GM12878 (cell line): ENCODE results near the gene ERC1. TPM values are rescaled to one million over a fixed set of nuclear protein-coding genes. Genes with fewer than 3 reads are reported as not detected.
A peak's percentile ranks its signal among the peaks of the same experiment; 100 is the strongest.

Source experiments
- ATAC-seq: fragments of 200-7000 bp; cut with Tn5 transposase; 3 replicates; pipeline ENCODE4 v1.9.1; 2020; ENCODE audit warnings: mild to moderate bottlenecking, moderate library complexity
- BruUV-seq: library from RNA; stranded (reverse); fragments of 400-500 nt; replicated peaks from 2 replicates; lab custom pipeline; 2021; lab: Mats Ljungman, UMichigan
- CTCF ChIA-PET: fragments of 300-600 bp; sonication (Branson Sonifier 250); formaldehyde crosslinking; extraction: SDS; loops from one replicate; lab custom pipeline; 2021; ENCODE audit warnings: inconsistent platforms; lab: Yijun Ruan, JAX
- POLR2A ChIA-PET: fragments of 350-600 bp; formaldehyde crosslinking; extraction: SDS; loops from one replicate; lab custom pipeline; 2021; ENCODE audit warnings: inconsistent platforms; lab: Charles Lee
- RAD21 ChIA-PET: fragments of 300-600 bp; sonication (Branson Sonifier 250); formaldehyde crosslinking; loops from one replicate; lab custom pipeline; 2023; ENCODE audit warnings: antibody characterized with exemption; ENCODE audit not compliant: unreplicated experiment; lab: Charles Lee
- SMC1A ChIA-PET: fragments of 300-600 bp; sonication (Branson Sonifier 250); formaldehyde crosslinking; loops from one replicate; lab custom pipeline; 2023; ENCODE audit not compliant: unreplicated experiment, uncharacterized antibody; lab: Charles Lee
- DNase-seq: peaks from one replicate; pipeline ENCODE4 v3.0.0-alpha.2; 2011; ENCODE audit warnings: low read depth, low spot score
- FAIRE-seq: peaks from 3 replicates; lab custom pipeline; 2011; peaks lifted over from hg19 to GRCh38; lab: Jason Lieb, UNC
- H2AFZ ChIP-seq: 2 replicates; pipeline ENCODE4 v1.6.0; 2011; ENCODE audit warnings: low read depth, low read length, control low read depth; ENCODE audit not compliant: control insufficient read depth
- H3K27ac ChIP-seq: 2 replicates; pipeline ENCODE4 v1.5.1; 2011; ENCODE audit warnings: control low read depth; ENCODE audit not compliant: control insufficient read depth, insufficient read depth
- H3K27me3 ChIP-seq, 2 experiments: replicated peaks in 1 of 2; 2 replicates each; pipeline versions ENCODE4 v1.6.0 to v1.6.1; 2011; ENCODE audit warnings: low read length in 1 of 2; ENCODE audit not compliant: control insufficient read depth in 2 of 2, insufficient read depth in 2 of 2
- H3K36me3 ChIP-seq, 2 experiments: 2 replicates each; pipeline ENCODE4 v1.5.1; 2011; ENCODE audit warnings: low read length in 1 of 2; ENCODE audit not compliant: control insufficient read depth in 2 of 2, insufficient read depth in 2 of 2
- H3K4me1 ChIP-seq: 2 replicates; pipeline ENCODE4 v1.6.1; 2011; ENCODE audit warnings: mild to moderate bottlenecking, low read length, moderate library complexity, mixed read lengths; ENCODE audit not compliant: control insufficient read depth, insufficient read depth
- H3K4me2 ChIP-seq: 2 replicates; pipeline ENCODE4 v1.6.0; 2011; ENCODE audit warnings: control low read depth; ENCODE audit not compliant: control insufficient read depth, insufficient read depth
- H3K4me3 ChIP-seq: fragments of 200-600 bp; sonication (generic); 2 replicates; pipeline ENCODE4 v1.5.1; 2016
- H3K79me2 ChIP-seq: 2 replicates; pipeline ENCODE4 v1.6.0; 2011; ENCODE audit warnings: low read length; ENCODE audit not compliant: control insufficient read depth, insufficient read depth
- H3K9ac ChIP-seq: 2 replicates; pipeline ENCODE4 v1.8.0; 2011; ENCODE audit warnings: low read length, control low read depth, mixed read lengths; ENCODE audit not compliant: control insufficient read depth, insufficient read depth
- H3K9me3 ChIP-seq: replicated peaks from 3 replicates; pipeline ENCODE4 v1.5.1; 2011; ENCODE audit warnings: mild to moderate bottlenecking, low read length; ENCODE audit not compliant: control insufficient read depth, insufficient read depth
- H4K20me1 ChIP-seq: 2 replicates; pipeline ENCODE4 v1.6.0; 2011; ENCODE audit not compliant: control insufficient read depth, insufficient read depth
- CTCF ChIP-seq, 3 experiments: IDR thresholded peaks in 2 of 3; conservative IDR thresholded peaks in 1 of 3; 2 replicates each; pipeline ENCODE4 v1.5.1; 2011; ENCODE audit warnings: low read depth in 3 of 3, low read length in 3 of 3, mild to moderate bottlenecking in 3 of 3, control low read depth in 2 of 3, moderate library complexity in 2 of 3, inconsistent platforms in 1 of 3, mixed read lengths in 1 of 3; ENCODE audit not compliant: control insufficient read depth in 2 of 3, insufficient read depth in 1 of 3; ENCODE audit errors: extremely low read depth in 1 of 3
- HCFC1 ChIP-seq: fragments of 150-350 bp; IDR thresholded peaks from 2 replicates; pipeline ENCODE4 v1.6.1; 2014; ENCODE audit warnings: low read length
- HDGF ChIP-seq: fragments of 450-650 bp; IDR thresholded peaks from 2 replicates; pipeline ENCODE4 v1.6.1; 2016; ENCODE audit warnings: antibody characterized with exemption
- HSF1 ChIP-seq: fragments of 150-350 bp; IDR thresholded peaks from 2 replicates; pipeline ENCODE4 v1.6.1; 2014; ENCODE audit warnings: mild to moderate bottlenecking, low read depth, low read length
- IKZF2 ChIP-seq, 2 experiments: fragments of 450-650 bp; IDR thresholded peaks; 2 replicates each; pipeline ENCODE4 v1.6.1; 2017; ENCODE audit warnings: mild to moderate bottlenecking in 2 of 2, moderate library complexity in 2 of 2
- KLF5 ChIP-seq: fragments of 450-650 bp; IDR thresholded peaks from 2 replicates; pipeline ENCODE4 v1.6.1; 2014; ENCODE audit warnings: mild to moderate bottlenecking; ENCODE audit not compliant: partially characterized antibody
- MTA2 ChIP-seq: fragments of 450-650 bp; IDR thresholded peaks from 2 replicates; pipeline ENCODE4 v1.6.1; 2016; ENCODE audit warnings: low read depth, mild to moderate bottlenecking, moderate library complexity
- PML ChIP-seq: IDR thresholded peaks from 2 replicates; pipeline ENCODE4 v1.6.1; 2012; ENCODE audit warnings: low read length, inconsistent platforms
- POU2F2 ChIP-seq: IDR thresholded peaks from 3 replicates; pipeline ENCODE4 v1.6.1; 2011; ENCODE audit warnings: low read depth, mild to moderate bottlenecking, low read length, borderline replicate concordance
- RB1 ChIP-seq: fragments of 450-650 bp; formaldehyde crosslinking; IDR thresholded peaks from 2 replicates; pipeline ENCODE4 v1.6.1; 2017; ENCODE audit warnings: mild to moderate bottlenecking, borderline replicate concordance
- SMAD5 ChIP-seq: IDR thresholded peaks from 2 replicates; pipeline ENCODE4 v1.6.1; 2016; ENCODE audit warnings: antibody characterized with exemption, low read depth
- SREBF1 ChIP-seq: IDR thresholded peaks from 2 replicates; pipeline ENCODE4 v1.6.1; 2012; ENCODE audit warnings: mild to moderate bottlenecking, low read length
- TARDBP ChIP-seq: IDR thresholded peaks from 2 replicates; pipeline ENCODE4 v1.6.1; 2016; ENCODE audit warnings: borderline replicate concordance
- ZBTB33 ChIP-seq: fragments of 450-650 bp; IDR thresholded peaks from 2 replicates; pipeline ENCODE4 v1.6.1; 2017; ENCODE audit warnings: mild to moderate bottlenecking
- ZNF207 ChIP-seq: fragments of 450-650 bp; IDR thresholded peaks from 2 replicates; pipeline ENCODE4 v1.6.1; 2014; ENCODE audit warnings: antibody characterized with exemption, mild to moderate bottlenecking, borderline replicate concordance
- WGBS: methylation state at CpG from one replicate; pipeline ENCODE4 v1.1.6; 2016; ENCODE audit warnings: low lambda C conversion rate; ENCODE audit not compliant: insufficient replicate concordance, insufficient coverage; ENCODE audit errors: missing lambda C conversion rate; 5-methylcytosine and 5-hydroxymethylcytosine counted together
- in situ Hi-C: fragments of 300-500 bp; cut with MboI; formaldehyde crosslinking; loops from 9 replicates; pipeline ENCODE4 v1.14.3; 2018; ENCODE audit warnings: mixed read lengths
- intact Hi-C: fragments of 100-400 bp; cut with micrococcal nuclease; formaldehyde crosslinking; loops from one replicate; pipeline ENCODE4 v1.14.2; 2022; ENCODE audit not compliant: unreplicated experiment
- polyA plus RNA-seq, 11 experiments: library from polyadenylated mRNA; depleted of rRNA in 4 of 11; unstranded in 6 of 11; stranded (reverse) in 5 of 11; fragments of >200 nt; fragmentation: Nextera tagmentation in 4 of 11; fragmentation: Illumina TruSeq in 1 of 11; extraction: Ambion mirVana in 4 of 11; extraction: Trizol in 1 of 11; gene quantifications; 1 replicate in 1 of 11; 2 replicates in 10 of 11; pipeline versions ENCODE4 v1.2.1 to v1.2.3, GENCODE V29; 2011 to 2016; ENCODE audit warnings: inconsistent platforms in 2 of 11, missing spikeins in 2 of 11, low read depth in 1 of 11
- total RNA-seq, 4 experiments: library from RNA; depleted of rRNA in 3 of 4; stranded (reverse); fragments of >200 nt in 3 of 4; fragmentation: Illumina TruSeq in 1 of 4; extraction: Trizol in 1 of 4; gene quantifications; 2 replicates each; pipeline versions ENCODE4 v1.2.1 to v1.2.3, GENCODE V29; 2013 to 2021
- TF ChIP-seq, protein P1 (sequence below): fragments of 450-650 bp; IDR thresholded peaks from 2 replicates; pipeline ENCODE4 v1.6.1; 2018; ENCODE audit warnings: mild to moderate bottlenecking, low read depth, moderate library complexity; ENCODE audit not compliant: partially characterized antibody

The ERC1 gene
- total and polyA plus RNA-seq, 10 of the 15 experiments (the other 5 are each of a cell fraction or from before 2014, with no cell fraction given): 0.75 to 8.0 (median 5.0) TPM

GRCh38 chr12:1117970-1118563, 127.0 kb downstream of the ERC1 start:
- intact Hi-C loops (loop anchor here (1.0 to 5.0 kb wide), 4 partner anchors 161 to 465 kb away; no protein-coding TSS in a partner anchor), in situ Hi-C loops (loop anchor here (5.0 kb wide), 1 partner anchor 469 kb away; no protein-coding TSS in a partner anchor)
- no peak overlapping the region for H3K27ac ChIP-seq
- 19% methylated on average over 5 of the region's 5 CpGs for WGBS
- ChIA-PET POLR2A (interaction anchor here (0.5 to 2.6 kb wide), 14 partner anchors 48 to 485 kb away, joined by 3 to 12 read pairs (median 4); no protein-coding TSS in a partner anchor), SMC1A (interaction anchor here (0.6 to 5.8 kb wide), 117 partner anchors 8 to 822 kb away, joined by 3 to 276 read pairs (median 5); no protein-coding TSS in a partner anchor), CTCF (interaction anchor here (0.6 to 6.4 kb wide), 139 partner anchors 8 to 822 kb away, joined by 3 to 287 read pairs (median 5); partner anchors contain the start of genes ERC1, RAD52 and WNT5B), RAD21 (interaction anchor here (0.6 to 4.0 kb wide), 102 partner anchors 10 to 822 kb away, joined by 3 to 237 read pairs (median 5); partner anchors contain the start of genes RAD52 and WNT5B)
- peak; percentile 83 for FAIRE-seq
- H3K36me3 ChIP-seq: no peaks in the 10 kb centered on the region
- no peak for DNase-seq
- no peaks in the 10 kb centered on the region for H3K9me3 ChIP-seq
- no peak overlapping the region for H3K4me2 ChIP-seq
- no peaks in the 10 kb centered on the region for H4K20me1 ChIP-seq
- no peak overlapping the region for H3K9ac ChIP-seq
- H2AFZ ChIP-seq: no peak overlapping the region
- no peak overlapping the region for H3K4me3 ChIP-seq
- H3K4me1 ChIP-seq: peaks cover 4% of the 10 kb centered on the region; the same call in 1 of the 2 replicates
- no peaks in the 10 kb centered on the region for H3K27me3 ChIP-seq
- no peaks in the 10 kb centered on the region for H3K79me2 ChIP-seq
- no TSS peak for BruUV-seq
- peak; percentile 73 for ATAC-seq
- TF ChIP-seq SREBF1: no peak
- TF ChIP-seq HDGF: no peak
- 0 out of 3 replicates have a peak, but pooled peaks have one; percentile 35 for TF ChIP-seq POU2F2
- no peak for TF ChIP-seq TARDBP
- TF ChIP-seq HCFC1: no peak
- TF ChIP-seq, protein P1, sequence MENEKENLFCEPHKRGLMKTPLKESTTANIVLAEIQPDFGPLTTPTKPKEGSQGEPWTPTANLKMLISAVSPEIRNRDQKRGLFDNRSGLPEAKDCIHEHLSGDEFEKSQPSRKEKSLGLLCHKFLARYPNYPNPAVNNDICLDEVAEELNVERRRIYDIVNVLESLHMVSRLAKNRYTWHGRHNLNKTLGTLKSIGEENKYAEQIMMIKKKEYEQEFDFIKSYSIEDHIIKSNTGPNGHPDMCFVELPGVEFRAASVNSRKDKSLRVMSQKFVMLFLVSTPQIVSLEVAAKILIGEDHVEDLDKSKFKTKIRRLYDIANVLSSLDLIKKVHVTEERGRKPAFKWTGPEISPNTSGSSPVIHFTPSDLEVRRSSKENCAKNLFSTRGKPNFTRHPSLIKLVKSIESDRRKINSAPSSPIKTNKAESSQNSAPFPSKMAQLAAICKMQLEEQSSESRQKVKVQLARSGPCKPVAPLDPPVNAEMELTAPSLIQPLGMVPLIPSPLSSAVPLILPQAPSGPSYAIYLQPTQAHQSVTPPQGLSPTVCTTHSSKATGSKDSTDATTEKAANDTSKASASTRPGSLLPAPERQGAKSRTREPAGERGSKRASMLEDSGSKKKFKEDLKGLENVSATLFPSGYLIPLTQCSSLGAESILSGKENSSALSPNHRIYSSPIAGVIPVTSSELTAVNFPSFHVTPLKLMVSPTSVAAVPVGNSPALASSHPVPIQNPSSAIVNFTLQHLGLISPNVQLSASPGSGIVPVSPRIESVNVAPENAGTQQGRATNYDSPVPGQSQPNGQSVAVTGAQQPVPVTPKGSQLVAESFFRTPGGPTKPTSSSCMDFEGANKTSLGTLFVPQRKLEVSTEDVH: no peak
- no peak for TF ChIP-seq RB1
- TF ChIP-seq IKZF2 (IDR thresholded peaks at IDR 0.05): no peak
- no peak for TF ChIP-seq ZNF207
- TF ChIP-seq HSF1: no peak
- TF ChIP-seq ZBTB33: 0 out of 2 replicates have a peak, but pooled peaks have one; percentile 26
- no peak for TF ChIP-seq PML
- no peak for TF ChIP-seq KLF5
- no peak for TF ChIP-seq MTA2
- TF ChIP-seq CTCF (IDR thresholded peaks at IDR 0.05 in 2 of 3, conservative IDR thresholded peaks at IDR 0.05 in 1 of 3; ENCODE audit: control insufficient read depth in 2 of 3, extremely low read depth in 1 of 3, insufficient read depth in 1 of 3, low read depth in 3 of 3, low read length in 3 of 3): peak; percentile 80 to 87 (median 83)
- TF ChIP-seq SMAD5: no peak
